ENCODE measurements around the gene ALG1L2. TPM values are rescaled to one million over a fixed set of nuclear protein-coding genes. Genes with fewer than 3 reads are reported as not detected.
"Not testable (repeated sequence)": the region's sequence is repeated elsewhere in the genome, so short reads cannot be mapped to it uniquely, and the experiment has no call there.

The ALG1L2 gene
- total and polyA plus RNA-seq, 2 of the 8 experiments (the other 6 are each of a cell fraction or from before 2014, with no cell fraction given): 0.15 to 1.7 TPM

DNA sequence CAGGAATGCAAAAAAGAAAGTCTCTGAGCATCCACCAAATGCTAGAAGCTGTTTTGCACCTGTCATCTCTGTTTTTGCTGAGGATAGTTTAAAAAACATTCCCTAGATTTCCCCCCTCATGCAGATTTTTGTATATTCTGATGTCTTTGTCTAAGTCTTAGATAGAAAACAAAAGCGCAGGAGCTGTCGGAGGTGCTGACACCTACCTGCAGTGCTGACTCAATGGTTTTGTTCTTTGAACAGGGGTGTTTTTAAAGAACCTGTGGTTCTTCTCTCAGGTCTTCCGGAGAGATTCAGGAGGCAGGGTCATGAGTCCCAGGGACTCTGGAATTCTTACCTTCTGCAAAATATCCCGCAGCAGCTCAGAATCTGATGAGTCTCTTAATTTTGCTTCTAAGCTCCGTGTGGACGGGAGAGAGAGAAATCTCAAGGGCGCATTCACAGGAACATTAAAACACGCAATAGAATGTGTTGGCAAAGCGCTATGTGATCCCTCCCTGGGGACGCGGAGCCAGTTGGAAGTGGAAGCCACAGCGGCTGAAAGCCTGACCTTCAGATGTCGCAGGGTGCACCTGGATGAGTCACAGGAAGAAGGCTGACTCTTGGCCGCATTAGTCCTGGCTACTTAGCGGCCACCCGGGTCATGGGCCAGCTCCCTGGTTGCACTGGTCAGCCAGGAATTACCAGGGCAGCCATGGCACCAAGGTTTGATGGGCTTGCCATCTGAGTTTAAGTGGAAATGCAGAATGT is 27.4 kb downstream of the ALG1L2 start:
- H3K4me2 ChIP-seq (ENCODE audit: insufficient read depth in 1 of 2, low read depth in 2 of 2, low read length in 2 of 2); H2AK5ac ChIP-seq (ENCODE audit: low read depth, low read length); FAIRE-seq; H2AFZ ChIP-seq (ENCODE audit: low read length); H2BK5ac ChIP-seq (ENCODE audit: low read depth, low read length); H3K4me3 ChIP-seq (ENCODE audit: extremely low read depth in 1 of 4, insufficient read depth in 2 of 4, low read depth in 3 of 4, low read length in 4 of 4); H3K23me2 ChIP-seq (ENCODE audit: low read depth, low read length); H3K14ac ChIP-seq (ENCODE audit: insufficient read length); H4K20me1 ChIP-seq (replicated peaks in 1 of 2; ENCODE audit: control insufficient read depth in 1 of 2, insufficient read depth in 2 of 2, low read length in 2 of 2); H3K4ac ChIP-seq (replicated peaks; ENCODE audit: insufficient read length, low read depth, low read length); H3K27ac ChIP-seq (ENCODE audit: low read depth, low read length); H3K23ac ChIP-seq (ENCODE audit: insufficient read length); H2BK120ac ChIP-seq (replicated peaks; ENCODE audit: low read depth, low read length); H4K5ac ChIP-seq (ENCODE audit: insufficient read length, low read depth, low read length); H3K56ac ChIP-seq (replicated peaks; ENCODE audit: insufficient read length, low read depth, low read length); H3K27me3 ChIP-seq (replicated peaks in 1 of 4; ENCODE audit: control insufficient read depth in 3 of 4, extremely low read depth in 1 of 4, insufficient read depth in 3 of 4, low read length in 3 of 4); H2BK15ac ChIP-seq (ENCODE audit: low read length); H3K79me2 ChIP-seq (ENCODE audit: control insufficient read depth in 1 of 2, insufficient read depth in 2 of 2, low read length in 2 of 2); H2BK20ac ChIP-seq (ENCODE audit: low read length); POLR2A ChIA-PET (ENCODE audit: partially characterized antibody); H3K9me3 ChIP-seq (ENCODE audit: insufficient read depth in 2 of 2, low read depth in 1 of 2, low read length in 1 of 2); H3K9ac ChIP-seq (replicated peaks in 1 of 4; ENCODE audit: extremely low read depth in 1 of 4, low read depth in 3 of 4, low read length in 3 of 4); H2BK12ac ChIP-seq (ENCODE audit: low read depth, low read length); H3K79me1 ChIP-seq (ENCODE audit: low read depth, low read length); DNase-seq (ENCODE audit: low read depth in 1 of 2, low spot score in 2 of 2); H4K8ac ChIP-seq (ENCODE audit: extremely low read depth, insufficient read depth, low read length); H3K4me1 ChIP-seq (replicated peaks in 1 of 4; ENCODE audit: control insufficient read depth in 3 of 4, insufficient read depth in 4 of 4, low read length in 3 of 4); H4K91ac ChIP-seq (replicated peaks; ENCODE audit: insufficient read length, low read length); H3K36me3 ChIP-seq (ENCODE audit: control insufficient read depth in 2 of 4, insufficient read depth in 4 of 4, low read length in 3 of 4); H3K18ac ChIP-seq (ENCODE audit: extremely low read depth, low read length): not testable (repeated sequence)
- WGBS, 2 experiments (ENCODE audit: extremely low coverage in 1 of 2, insufficient coverage in 1 of 2, insufficient read length in 1 of 2, insufficient replicate concordance in 2 of 2, low coverage in 1 of 2, low lambda C conversion rate in 2 of 2, missing lambda C conversion rate in 1 of 2): 88% methylated on average over 11 of the region's 16 CpGs; no CpG with 5 or more reads in 1 of the 2 experiments
- CTCF ChIA-PET (ENCODE audit: partially characterized antibody): interaction anchor here (1.3 kb wide), 1 partner anchor 167 kb away, joined by 3 read pairs; no protein-coding TSS in a partner anchor
